NCI-H1417 (cell line): ENCODE results near the gene MYBBP1A.
"Not testable (repeated sequence)": the region's sequence is repeated elsewhere in the genome, so short reads cannot be mapped to it uniquely, and the experiment has no call there.

Source experiments
- DNase-seq, 3 experiments: peaks; one replicate each; lab custom pipeline; 2025; lab: John Stamatoyannopoulos, UW

The MYBBP1A gene

GRCh38 chr17:4554997-4555799, at the start of gene MYBBP1A:
MYBBP1A (minus strand) TSS chr17:4555384; CDS start chr17:4555324, 60 bp downstream.
- peak; percentile 85 to 95 (median 92) for DNase-seq

- DNase-seq = not testable (repeated sequence)
These were observed 49.6 kb upstream of the MYBBP1A start for GRCh38 chr17:4604736-4605135.

GRCh38 chr17:4604111-4604644, 49.0 kb upstream of the MYBBP1A start:
- peak in 2 of 3 experiments; percentile 31 to 60 for DNase-seq

GRCh38 chr17:4602041-4602440, 46.9 kb upstream of the MYBBP1A start:
- DNase-seq = no peak

GRCh38 chr17:4601326-4601725, 46.1 kb upstream of the MYBBP1A start:
- no peak for DNase-seq

- peak; percentile 23 to 60 (median 24) for DNase-seq
These were observed 45.4 kb upstream of the MYBBP1A start for GRCh38 chr17:4600563-4600962.

- DNase-seq = peak; percentile 51 to 67 (median 63)
These were observed 44.5 kb upstream of the MYBBP1A start for GRCh38 chr17:4599505-4600281.

GRCh38 chr17:4598776-4599504, 43.8 kb upstream of the MYBBP1A start:
- no peak for DNase-seq

GRCh38 chr17:4597975-4598374, 42.8 kb upstream of the MYBBP1A start:
- DNase-seq = no peak

GRCh38 chr17:4596636-4597380, 41.6 kb upstream of the MYBBP1A start:
- no peak for DNase-seq

- DNase-seq = not testable (repeated sequence)
These were observed 40.6 kb upstream of the MYBBP1A start for GRCh38 chr17:4595685-4596342.

GRCh38 chr17:4594931-4595684, 39.9 kb upstream of the MYBBP1A start:
- no peak for DNase-seq

GRCh38 chr17:4594406-4594805, 39.2 kb upstream of the MYBBP1A start:
- no peak for DNase-seq

GRCh38 chr17:4593021-4593421, 37.8 kb upstream of the MYBBP1A start:
- DNase-seq = no peak

GRCh38 chr17:4592240-4593005, 37.2 kb upstream of the MYBBP1A start:
- DNase-seq = no peak

- no peak for DNase-seq
These were observed 36.3 kb upstream of the MYBBP1A start for GRCh38 chr17:4591529-4591928.

GRCh38 chr17:4590981-4591453, 35.8 kb upstream of the MYBBP1A start:
- no peak for DNase-seq

- not testable (repeated sequence) for DNase-seq
These were observed 34.9 kb upstream of the MYBBP1A start for GRCh38 chr17:4590042-4590441.
